Measurements from ENCODE around the gene MBLAC1. TPM values are rescaled to one million over a fixed set of nuclear protein-coding genes. Genes with fewer than 3 reads are reported as not detected.
"Not testable (repeated sequence)": the region's sequence is repeated elsewhere in the genome, so short reads cannot be mapped to it uniquely, and the experiment has no call there.

MBLAC1 gene
- total and polyA plus RNA-seq, 4 donors: 1.4 to 2.3 (median 1.8) TPM

GRCh38 chr7:100124301-100125230, 2.2 kb upstream of the MBLAC1 start:
- Histone ChIP-seq H3K36me3 (ENCODE audit: control insufficient read depth in 1 of 2, insufficient read depth in 2 of 2, low read length in 1 of 2) (no peaks in the 10 kb centered on the region), H3K4me3 (ENCODE audit: low read length in 2 of 2) (no peak overlapping the region), H3K27ac (ENCODE audit: low read depth in 1 of 2, low read length in 2 of 2) (no peak overlapping the region), H3K27me3 (ENCODE audit: control insufficient read depth in 1 of 2, insufficient read depth in 2 of 2, low read length in 1 of 2) (no peaks in the 10 kb centered on the region), H3K9me3 (ENCODE audit: control insufficient read depth, low read length) (no peaks in the 10 kb centered on the region), H3K4me1 (ENCODE audit: control insufficient read depth in 1 of 2, insufficient read depth in 2 of 2, low read length in 2 of 2) (peaks cover 0 to 2% of the 10 kb centered on the region in 2 donors)
- ATAC-seq (ENCODE audit: low FRiP score) (no peak), DNase-seq (no peak)
- intact Hi-C loops (cut with DNase I): loop anchor here in 1 of 2 donors (5.0 kb wide), 1 partner anchor 32 kb away; no protein-coding TSS in a partner anchor
- WGBS, 2 donors: 85% methylated on average over 4 of the region's 4 CpGs

- 13% methylated on average over 29 of the region's 29 CpGs for WGBS, 2 donors
- Histone ChIP-seq H3K9me3 (ENCODE audit: control insufficient read depth, low read length) (no peaks in the 10 kb centered on the region), H3K4me1 (ENCODE audit: control insufficient read depth in 1 of 2, insufficient read depth in 2 of 2, low read length in 2 of 2) (no peaks in the 10 kb centered on the region), H3K27me3 (ENCODE audit: control insufficient read depth in 1 of 2, insufficient read depth in 2 of 2, low read length in 1 of 2) (no peaks in the 10 kb centered on the region), H3K36me3 (ENCODE audit: control insufficient read depth in 1 of 2, insufficient read depth in 2 of 2, low read length in 1 of 2) (no peaks in the 10 kb centered on the region), H3K27ac (ENCODE audit: low read depth in 1 of 2, low read length in 2 of 2) (peak overlapping the region in 1 of 2 donors; percentile 83), H3K4me3 (ENCODE audit: low read length in 2 of 2) (peak overlapping the region; percentile 50 to 80)
- DNase-seq (peak in 1 of 2 donors; percentile 75), ATAC-seq (ENCODE audit: low FRiP score) (peak; percentile 39)
- intact Hi-C loops (cut with DNase I): loop anchor here in 1 of 2 donors (2.0 to 5.0 kb wide), 2 partner anchors 26 to 34 kb away; partner anchors contain the start of genes AP4M1 and MCM7
Observed at GRCh38 chr7:100126239-100126930, 382 bp upstream of the MBLAC1 start.

- DNase-seq: no peak
- Histone ChIP-seq H3K9me3 (ENCODE audit: control insufficient read depth, low read length) (no peaks in the 10 kb centered on the region), H3K4me1 (ENCODE audit: control insufficient read depth in 1 of 2, insufficient read depth in 2 of 2, low read length in 2 of 2) (no peaks in the 10 kb centered on the region), H3K4me3 (ENCODE audit: low read length in 2 of 2) (peak overlapping the region; percentile 50 to 80), H3K27ac (ENCODE audit: low read depth in 1 of 2, low read length in 2 of 2) (peak overlapping the region in 1 of 2 donors; percentile 60), H3K27me3 (ENCODE audit: control insufficient read depth in 1 of 2, insufficient read depth in 2 of 2, low read length in 1 of 2) (no peaks in the 10 kb centered on the region), H3K36me3 (ENCODE audit: control insufficient read depth in 1 of 2, insufficient read depth in 2 of 2, low read length in 1 of 2) (no peaks in the 10 kb centered on the region)
- ATAC-seq (ENCODE audit: low FRiP score): peak; percentile 9
- intact Hi-C loops (cut with DNase I): loop anchor here in 1 of 2 donors (2.0 to 5.0 kb wide), 2 partner anchors 27 to 36 kb away; partner anchors contain the start of genes AP4M1 and MCM7
- 2% methylated on average over 37 of the region's 37 CpGs for WGBS, 2 donors
Observed at GRCh38 chr7:100127866-100128636, 1.3 kb downstream of the MBLAC1 start.

GRCh38 chr7:100128637-100128963, 1.8 kb downstream of the MBLAC1 start:
- WGBS, 2 donors: 47 to 50% methylated on average over 1 of the region's 1 CpG
- Histone ChIP-seq H3K9me3 (ENCODE audit: control insufficient read depth, low read length) (no peaks in the 10 kb centered on the region), H3K27ac (ENCODE audit: low read depth in 1 of 2, low read length in 2 of 2) (no peak overlapping the region), H3K36me3 (ENCODE audit: control insufficient read depth in 1 of 2, insufficient read depth in 2 of 2, low read length in 1 of 2) (no peaks in the 10 kb centered on the region), H3K4me3 (ENCODE audit: low read length in 2 of 2) (no peak overlapping the region), H3K27me3 (ENCODE audit: control insufficient read depth in 1 of 2, insufficient read depth in 2 of 2, low read length in 1 of 2) (no peaks in the 10 kb centered on the region), H3K4me1 (ENCODE audit: control insufficient read depth in 1 of 2, insufficient read depth in 2 of 2, low read length in 2 of 2) (no peaks in the 10 kb centered on the region)
- DNase-seq: no peak
- no peak for ATAC-seq (ENCODE audit: low FRiP score)
- intact Hi-C loops (cut with DNase I): loop anchor here in 1 of 2 donors (5.0 kb wide), 1 partner anchor 36 kb away; no protein-coding TSS in a partner anchor

GRCh38 chr7:100130220-100130607, 3.4 kb downstream of the MBLAC1 start:
- not testable (repeated sequence) for H3K27ac ChIP-seq (ENCODE audit: low read depth in 1 of 2, low read length in 2 of 2); H3K36me3 ChIP-seq (ENCODE audit: control insufficient read depth in 1 of 2, insufficient read depth in 2 of 2, low read length in 1 of 2); DNase-seq; ATAC-seq (ENCODE audit: low FRiP score); H3K27me3 ChIP-seq (ENCODE audit: control insufficient read depth in 1 of 2, insufficient read depth in 2 of 2, low read length in 1 of 2); H3K4me3 ChIP-seq (ENCODE audit: low read length in 2 of 2); H3K9me3 ChIP-seq (ENCODE audit: control insufficient read depth, low read length); H3K4me1 ChIP-seq (ENCODE audit: control insufficient read depth in 1 of 2, insufficient read depth in 2 of 2, low read length in 2 of 2)
- intact Hi-C loops (cut with DNase I): loop anchor here (2.0 to 10.0 kb wide), 2 partner anchors 85 to 139 kb away; partner anchors contain the start of gene PVRIG (in 1 of the 2)
- 95 to 97% methylated on average over 1 of the region's 1 CpG for WGBS, 2 donors

GRCh38 chr7:100130608-100131453, 4.1 kb downstream of the MBLAC1 start:
- peak; percentile 54 for ATAC-seq (ENCODE audit: low FRiP score)

GRCh38 chr7:100132126-100132525, 5.4 kb downstream of the MBLAC1 start:
- no peaks in the 10 kb centered on the region for H3K9me3 ChIP-seq (ENCODE audit: control insufficient read depth, low read length)
- no peak for DNase-seq

More at GRCh38 chr7:100130608-100131453, 4.1 kb downstream of the MBLAC1 start:
- Histone ChIP-seq H3K36me3 (ENCODE audit: control insufficient read depth in 1 of 2, insufficient read depth in 2 of 2, low read length in 1 of 2) (no peaks in the 10 kb centered on the region), H3K4me3 (ENCODE audit: low read length in 2 of 2) (no peak overlapping the region), H3K27ac (ENCODE audit: low read depth in 1 of 2, low read length in 2 of 2) (no peak overlapping the region), H3K27me3 (ENCODE audit: control insufficient read depth in 1 of 2, insufficient read depth in 2 of 2, low read length in 1 of 2) (no peaks in the 10 kb centered on the region), H3K9me3 (ENCODE audit: control insufficient read depth, low read length) (no peaks in the 10 kb centered on the region), H3K4me1 (ENCODE audit: control insufficient read depth in 1 of 2, insufficient read depth in 2 of 2, low read length in 2 of 2) (no peaks in the 10 kb centered on the region)
- DNase-seq: peak; percentile 86 to 95
- intact Hi-C loops (cut with DNase I): loop anchor here (2.0 to 10.0 kb wide), 2 partner anchors 84 to 140 kb away; partner anchors contain the start of gene PVRIG (in 1 of the 2)
- WGBS, 2 donors: 9 to 11% methylated on average over 24 of the region's 24 CpGs

More at GRCh38 chr7:100132126-100132525, 5.4 kb downstream of the MBLAC1 start:
- no peak for ATAC-seq (ENCODE audit: low FRiP score)
- no peak overlapping the region for H3K4me3 ChIP-seq (ENCODE audit: low read length in 2 of 2)
- no peak overlapping the region for H3K27ac ChIP-seq (ENCODE audit: low read depth in 1 of 2, low read length in 2 of 2)
- WGBS, 2 donors: 61 to 64% methylated on average over 7 of the region's 7 CpGs
- intact Hi-C loops (cut with DNase I): loop anchor here (2.0 to 10.0 kb wide), 2 partner anchors 83 to 85 kb away; partner anchors contain the start of gene PVRIG (in 1 of the 2)
- H3K36me3 ChIP-seq (ENCODE audit: control insufficient read depth in 1 of 2, insufficient read depth in 2 of 2, low read length in 1 of 2): no peaks in the 10 kb centered on the region
- H3K4me1 ChIP-seq (ENCODE audit: control insufficient read depth in 1 of 2, insufficient read depth in 2 of 2, low read length in 2 of 2): no peaks in the 10 kb centered on the region
- H3K27me3 ChIP-seq (ENCODE audit: control insufficient read depth in 1 of 2, insufficient read depth in 2 of 2, low read length in 1 of 2): no peaks in the 10 kb centered on the region

Measured in aorta (tissue), 5 donors.